ENCODE results near the gene CLCNKA. TPM values are rescaled to one million over a fixed set of nuclear protein-coding genes. Genes with fewer than 3 reads are reported as not detected.

CLCNKA gene
- total and polyA plus RNA-seq, 2 of the 8 experiments (the other 6 are each of a cell fraction or from before 2014, with no cell fraction given): 0.95 to 2.0 TPM

DNA sequence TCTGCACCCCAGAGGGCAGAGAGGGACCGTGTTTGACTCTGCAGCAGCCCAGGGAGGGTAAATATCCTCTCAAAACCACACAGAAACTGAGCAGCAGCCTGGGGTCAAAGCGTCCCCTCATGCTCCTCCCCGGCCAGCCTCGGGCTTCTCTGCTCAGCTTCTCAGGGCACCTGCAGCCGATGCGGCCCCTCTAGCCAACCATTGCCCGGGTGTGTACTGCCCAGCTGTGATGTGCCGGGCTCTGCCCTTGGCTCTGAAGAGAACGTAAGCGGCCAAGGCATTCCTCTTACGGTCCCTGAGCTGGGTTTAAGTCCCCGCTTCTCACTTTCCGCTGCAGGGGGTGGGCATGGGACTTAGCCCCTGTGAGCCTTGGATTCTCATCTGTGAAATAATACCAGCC, 46.1 kb downstream of the CLCNKA start:
- H3K9ac ChIP-seq (replicated peaks in 1 of 4; ENCODE audit: extremely low read depth in 1 of 4, low read depth in 3 of 4, low read length in 3 of 4): no peak overlapping the region
- H3K4ac ChIP-seq (replicated peaks; ENCODE audit: insufficient read length, low read depth, low read length): no peak overlapping the region
- H3K79me1 ChIP-seq (ENCODE audit: low read depth, low read length): no peaks in the 10 kb centered on the region
- POLR2A ChIA-PET (ENCODE audit: partially characterized antibody): interaction anchor here (0.7 to 2.1 kb wide), 4 partner anchors 24 to 281 kb away, joined by 3 to 5 read pairs (median 4); partner anchors contain the start of gene CLCNKB
- CTCF ChIA-PET (ENCODE audit: partially characterized antibody): interaction anchor here (0.7 to 21.9 kb wide), 6 partner anchors 12 to 175 kb away, joined by 3 to 569 read pairs (median 4); no protein-coding TSS in a partner anchor
- H4K8ac ChIP-seq (ENCODE audit: extremely low read depth, insufficient read depth, low read length): no peak overlapping the region
- H3K27me3 ChIP-seq (replicated peaks in 1 of 4; ENCODE audit: control insufficient read depth in 3 of 4, extremely low read depth in 1 of 4, insufficient read depth in 3 of 4, low read length in 3 of 4): peaks cover under 1 to 14% (median 11%) of the 10 kb centered on the region in 4 experiments; a peak in 6 of 7 replicates
- peaks cover 0 to 27% (median 15%) of the 10 kb centered on the region in 4 experiments; a peak in 6 of 7 replicates for H3K4me1 ChIP-seq (replicated peaks in 1 of 4; ENCODE audit: control insufficient read depth in 3 of 4, insufficient read depth in 4 of 4, low read length in 3 of 4)
- H3K4me2 ChIP-seq (ENCODE audit: insufficient read depth in 1 of 2, low read depth in 2 of 2, low read length in 2 of 2): no peak overlapping the region
- FAIRE-seq (no peak), DNase-seq (ENCODE audit: low read depth in 1 of 2, low spot score in 2 of 2) (no peak)
- no peak overlapping the region for H4K91ac ChIP-seq (replicated peaks; ENCODE audit: insufficient read length, low read length)
- no peak overlapping the region for H2AFZ ChIP-seq (ENCODE audit: low read length)
- H3K79me2 ChIP-seq (ENCODE audit: control insufficient read depth in 1 of 2, insufficient read depth in 2 of 2, low read length in 2 of 2): no peaks in the 10 kb centered on the region
- H3K14ac ChIP-seq (ENCODE audit: insufficient read length): no peak overlapping the region
- H2BK15ac ChIP-seq (ENCODE audit: low read length): no peak overlapping the region
- H3K56ac ChIP-seq (replicated peaks; ENCODE audit: insufficient read length, low read depth, low read length): no peak overlapping the region
- no peak overlapping the region for H3K23ac ChIP-seq (ENCODE audit: insufficient read length)
- H2BK120ac ChIP-seq (replicated peaks; ENCODE audit: low read depth, low read length): no peak overlapping the region
- H3K36me3 ChIP-seq (ENCODE audit: control insufficient read depth in 2 of 4, insufficient read depth in 4 of 4, low read length in 3 of 4): no peaks in the 10 kb centered on the region
- no peaks in the 10 kb centered on the region for H3K9me3 ChIP-seq (ENCODE audit: insufficient read depth in 2 of 2, low read depth in 1 of 2, low read length in 1 of 2)
- no peak overlapping the region for H2BK5ac ChIP-seq (ENCODE audit: low read depth, low read length)
- WGBS, 2 experiments (ENCODE audit: extremely low coverage in 1 of 2, insufficient coverage in 1 of 2, insufficient read length in 1 of 2, insufficient replicate concordance in 2 of 2, low coverage in 1 of 2, low lambda C conversion rate in 2 of 2, missing lambda C conversion rate in 1 of 2): 86% methylated on average over 13 of the region's 13 CpGs; no CpG with 5 or more reads in 1 of the 2 experiments
- no peak overlapping the region for H2BK20ac ChIP-seq (ENCODE audit: low read length)
- H4K20me1 ChIP-seq (replicated peaks in 1 of 2; ENCODE audit: control insufficient read depth in 1 of 2, insufficient read depth in 2 of 2, low read length in 2 of 2): peaks cover 0 to 4% of the 10 kb centered on the region in 2 experiments
- H3K23me2 ChIP-seq (ENCODE audit: low read depth, low read length): peaks cover under 1% of the 10 kb centered on the region; the same call in 1 of the 2 replicates
- no peak overlapping the region for H2BK12ac ChIP-seq (ENCODE audit: low read depth, low read length)
- no peak overlapping the region for H2AK5ac ChIP-seq (ENCODE audit: low read depth, low read length)
- no peak overlapping the region for H3K4me3 ChIP-seq (ENCODE audit: extremely low read depth in 1 of 4, insufficient read depth in 2 of 4, low read depth in 3 of 4, low read length in 4 of 4)
- H3K18ac ChIP-seq (ENCODE audit: extremely low read depth, low read length): no peak overlapping the region
- no peak overlapping the region for H3K27ac ChIP-seq (ENCODE audit: low read depth, low read length)
- no peak overlapping the region for H4K5ac ChIP-seq (ENCODE audit: insufficient read length, low read depth, low read length)
- TF ChIP-seq BRCA1 (IDR thresholded peaks at IDR 0.05; ENCODE audit: low read depth, low read length): no peak
- TF ChIP-seq BCL11A (IDR thresholded peaks at IDR 0.05; ENCODE audit: low read depth in 2 of 2, low read length in 2 of 2): no peak
- TF ChIP-seq GABPA (IDR thresholded peaks at IDR 0.05; ENCODE audit: borderline replicate concordance, insufficient read depth, low read length): no peak
- TF ChIP-seq SRF (IDR thresholded peaks at IDR 0.05; ENCODE audit: low read depth, low read length): no peak
- TF ChIP-seq SP2 (IDR thresholded peaks at IDR 0.05; ENCODE audit: low read length): no peak
- TF ChIP-seq JUN (IDR thresholded peaks at IDR 0.05; ENCODE audit: low read depth, low read length): no peak
